Measurements from ENCODE around the gene SLC12A7.

GRCh38 chr5:1095302-1095989 is 16.4 kb downstream of the SLC12A7 start:
- TF ChIP-seq, protein P1, sequence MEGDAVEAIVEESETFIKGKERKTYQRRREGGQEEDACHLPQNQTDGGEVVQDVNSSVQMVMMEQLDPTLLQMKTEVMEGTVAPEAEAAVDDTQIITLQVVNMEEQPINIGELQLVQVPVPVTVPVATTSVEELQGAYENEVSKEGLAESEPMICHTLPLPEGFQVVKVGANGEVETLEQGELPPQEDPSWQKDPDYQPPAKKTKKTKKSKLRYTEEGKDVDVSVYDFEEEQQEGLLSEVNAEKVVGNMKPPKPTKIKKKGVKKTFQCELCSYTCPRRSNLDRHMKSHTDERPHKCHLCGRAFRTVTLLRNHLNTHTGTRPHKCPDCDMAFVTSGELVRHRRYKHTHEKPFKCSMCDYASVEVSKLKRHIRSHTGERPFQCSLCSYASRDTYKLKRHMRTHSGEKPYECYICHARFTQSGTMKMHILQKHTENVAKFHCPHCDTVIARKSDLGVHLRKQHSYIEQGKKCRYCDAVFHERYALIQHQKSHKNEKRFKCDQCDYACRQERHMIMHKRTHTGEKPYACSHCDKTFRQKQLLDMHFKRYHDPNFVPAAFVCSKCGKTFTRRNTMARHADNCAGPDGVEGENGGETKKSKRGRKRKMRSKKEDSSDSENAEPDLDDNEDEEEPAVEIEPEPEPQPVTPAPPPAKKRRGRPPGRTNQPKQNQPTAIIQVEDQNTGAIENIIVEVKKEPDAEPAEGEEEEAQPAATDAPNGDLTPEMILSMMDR (IDR thresholded peaks at IDR 0.05), result no peak
- TF ChIP-seq POLR2A (IDR thresholded peaks at IDR 0.05), result no peak
